GM23338 (cell line): Measurements from ENCODE around the gene UBAC1. TPM values are rescaled to one million over a fixed set of nuclear protein-coding genes. Genes with fewer than 3 reads are reported as not detected.

ENCODE experiments used
- ATAC-seq: fragments of 200-7000 bp; cut with Tn5 transposase; 3 replicates; pipeline ENCODE4 v1.9.1; 2020
- DNase-seq: peaks from one replicate; pipeline ENCODE4 v3.0.0-alpha.2; 2015; ENCODE audit warnings: low spot score
- H2AFZ ChIP-seq: fragments of 200-600 bp; sonication (generic); 2 replicates; pipeline ENCODE4 v1.8.0; 2016; ENCODE audit warnings: antibody characterized with exemption, mild to moderate bottlenecking, moderate library complexity
- H3F3A ChIP-seq: fragments of 200-600 bp; sonication (generic); replicated peaks from 2 replicates; pipeline ENCODE4 v1.8.0; 2017; ENCODE audit warnings: antibody characterized with exemption, mixed run types, low read depth
- H3K27ac ChIP-seq: fragments of 200-600 bp; sonication (generic); 2 replicates; pipeline ENCODE4 v1.6.1; 2016; ENCODE audit warnings: low read depth
- H3K27me3 ChIP-seq: fragments of 200-600 bp; sonication (generic); 2 replicates; pipeline ENCODE4 v1.8.0; 2016; ENCODE audit warnings: mild to moderate bottlenecking, mixed run types, moderate library complexity; ENCODE audit not compliant: insufficient read depth
- H3K36me3 ChIP-seq: fragments of 200-600 bp; sonication (generic); 2 replicates; pipeline ENCODE4 v1.8.0; 2016; ENCODE audit warnings: mild to moderate bottlenecking; ENCODE audit not compliant: insufficient read depth
- H3K4me1 ChIP-seq: fragments of 200-600 bp; sonication (generic); 2 replicates; pipeline ENCODE4 v1.8.0; 2016; ENCODE audit warnings: mild to moderate bottlenecking, moderate library complexity; ENCODE audit not compliant: insufficient read depth
- H3K4me2 ChIP-seq: fragments of 200-600 bp; sonication (generic); 2 replicates; pipeline ENCODE4 v1.7.1; 2017; ENCODE audit warnings: mixed run types
- H3K4me3 ChIP-seq: fragments of 200-600 bp; sonication (generic); 2 replicates; pipeline ENCODE4 v1.6.1; 2016; ENCODE audit warnings: mixed run types
- H3K79me2 ChIP-seq: fragments of 200-600 bp; sonication (generic); replicated peaks from 2 replicates; pipeline ENCODE4 v1.8.0; 2017; ENCODE audit warnings: mild to moderate bottlenecking; ENCODE audit not compliant: insufficient read depth
- H3K9me2 ChIP-seq: fragments of 200-600 bp; sonication (generic); 2 replicates; pipeline ENCODE4 v1.8.0; 2017; ENCODE audit not compliant: insufficient read depth
- H4K20me1 ChIP-seq: fragments of 200-600 bp; sonication (generic); replicated peaks from 2 replicates; pipeline ENCODE4 v1.8.0; 2017; ENCODE audit warnings: mild to moderate bottlenecking; ENCODE audit not compliant: insufficient read depth
- H3K27ac Mint-ChIP-seq: 2 replicates; pipeline ENCODE4 v1.8.0; 2020; ENCODE audit warnings: inconsistent platforms, mild to moderate bottlenecking, moderate library complexity, mixed read lengths
- H3K27me3 Mint-ChIP-seq: 3 replicates; pipeline ENCODE4 v1.8.0; 2022; ENCODE audit warnings: low read depth, mild to moderate bottlenecking, moderate library complexity, mixed read lengths, inconsistent platforms; ENCODE audit not compliant: insufficient read depth, poor library complexity
- H3K36me3 Mint-ChIP-seq: 3 replicates; pipeline ENCODE4 v1.8.0; 2021; ENCODE audit warnings: low read depth, mild to moderate bottlenecking, inconsistent platforms, moderate library complexity, mixed read lengths
- H3K4me1 Mint-ChIP-seq: 3 replicates; pipeline ENCODE4 v1.8.0; 2020; ENCODE audit warnings: mild to moderate bottlenecking, inconsistent platforms, mixed read lengths
- H3K4me3 Mint-ChIP-seq: 3 replicates; pipeline ENCODE4 v1.8.0; 2021; ENCODE audit warnings: moderate library complexity, mild to moderate bottlenecking, inconsistent platforms, mixed read lengths
- H3K9me3 Mint-ChIP-seq: 3 replicates; pipeline ENCODE4 v1.8.0; 2020; ENCODE audit warnings: moderate library complexity, mild to moderate bottlenecking, inconsistent platforms, mixed read lengths
- CREB1 ChIP-seq: fragments of 250-450 bp; sonication (Bioruptor Pico); IDR thresholded peaks from 2 replicates; pipeline ENCODE4 v1.5.0; 2020; ENCODE audit warnings: low read depth, mild to moderate bottlenecking, moderate library complexity
- EZH2 ChIP-seq: fragments of 200-600 bp; sonication (generic); IDR thresholded peaks from one replicate; pipeline ENCODE4 v1.8.0; 2017; ENCODE audit warnings: antibody characterized with exemption, mild to moderate bottlenecking, low read depth; ENCODE audit not compliant: unreplicated experiment
- EZH2phosphoT487 ChIP-seq: fragments of 200-600 bp; sonication (generic); IDR thresholded peaks from one replicate; pipeline ENCODE4 v1.8.1; 2018; ENCODE audit warnings: antibody characterized with exemption; ENCODE audit not compliant: unreplicated experiment
- JUNB ChIP-seq: IDR thresholded peaks from one replicate; pipeline ENCODE4 v1.6.1; 2016; ENCODE audit warnings: antibody characterized with exemption; ENCODE audit not compliant: unreplicated experiment
- NANOG ChIP-seq: IDR thresholded peaks from 2 replicates; pipeline ENCODE4 v1.6.1; 2016; ENCODE audit warnings: antibody characterized with exemption, borderline replicate concordance
- POLR2AphosphoS5 ChIP-seq: IDR thresholded peaks from 2 replicates; pipeline ENCODE4 v1.6.1; 2016; ENCODE audit warnings: antibody characterized with exemption, low read depth
- STAT1 ChIP-seq: IDR thresholded peaks from one replicate; pipeline ENCODE4 v1.6.1; 2016; ENCODE audit warnings: antibody characterized with exemption; ENCODE audit not compliant: unreplicated experiment
- ZNF114 ChIP-seq: fragments of 250-450 bp; sonication (Bioruptor Pico); IDR thresholded peaks from 2 replicates; pipeline ENCODE4 v1.5.0; 2020; ENCODE audit warnings: mild to moderate bottlenecking, moderate library complexity
- ZNF331 ChIP-seq: fragments of 250-450 bp; sonication (Bioruptor Pico); IDR thresholded peaks from 2 replicates; pipeline ENCODE4 v1.5.0; 2020; ENCODE audit warnings: low read depth, mild to moderate bottlenecking, moderate library complexity
- polyA plus RNA-seq: library from polyadenylated mRNA; unstranded; fragments of >200 nt; fragmentation: Nextera tagmentation; extraction: Ambion mirVana; gene quantifications from 2 replicates; pipeline ENCODE4 v1.2.1, GENCODE V29; 2016
- total RNA-seq: library from RNA; depleted of rRNA; stranded (reverse); fragments of >200 nt; shearing (Covaris generic); gene quantifications from 2 replicates; pipeline ENCODE4 v1.2.3, GENCODE V29; 2014
- TF ChIP-seq, protein P1 (sequence below): IDR thresholded peaks from 2 replicates; pipeline ENCODE4 v1.6.1; 2016; ENCODE audit warnings: antibody characterized with exemption
- TF ChIP-seq, protein P2 (sequence below): IDR thresholded peaks from one replicate; pipeline ENCODE4 v1.6.1; 2018; ENCODE audit warnings: antibody characterized with exemption; ENCODE audit not compliant: unreplicated experiment
- TF ChIP-seq, protein P3 (sequence below): fragments of 250-450 bp; sonication (Bioruptor Pico); IDR thresholded peaks from 2 replicates; pipeline ENCODE4 v1.5.0; 2020; ENCODE audit warnings: mild to moderate bottlenecking, moderate library complexity
- TF ChIP-seq, protein P4 (sequence below), 2 experiments: fragments of 200-600 bp in 1 of 2; sonication (generic) in 1 of 2; conservative IDR thresholded peaks; 2 replicates each; pipeline versions ENCODE4 v1.5.1 to v1.6.1; 2016 to 2017; ENCODE audit warnings: antibody characterized with exemption in 2 of 2, low read depth in 2 of 2, mild to moderate bottlenecking in 2 of 2, moderate library complexity in 1 of 2

Gene UBAC1
- total and polyA plus RNA-seq, 2 experiments from 2014 or later: 63.2 to 86.6 TPM

DNA sequence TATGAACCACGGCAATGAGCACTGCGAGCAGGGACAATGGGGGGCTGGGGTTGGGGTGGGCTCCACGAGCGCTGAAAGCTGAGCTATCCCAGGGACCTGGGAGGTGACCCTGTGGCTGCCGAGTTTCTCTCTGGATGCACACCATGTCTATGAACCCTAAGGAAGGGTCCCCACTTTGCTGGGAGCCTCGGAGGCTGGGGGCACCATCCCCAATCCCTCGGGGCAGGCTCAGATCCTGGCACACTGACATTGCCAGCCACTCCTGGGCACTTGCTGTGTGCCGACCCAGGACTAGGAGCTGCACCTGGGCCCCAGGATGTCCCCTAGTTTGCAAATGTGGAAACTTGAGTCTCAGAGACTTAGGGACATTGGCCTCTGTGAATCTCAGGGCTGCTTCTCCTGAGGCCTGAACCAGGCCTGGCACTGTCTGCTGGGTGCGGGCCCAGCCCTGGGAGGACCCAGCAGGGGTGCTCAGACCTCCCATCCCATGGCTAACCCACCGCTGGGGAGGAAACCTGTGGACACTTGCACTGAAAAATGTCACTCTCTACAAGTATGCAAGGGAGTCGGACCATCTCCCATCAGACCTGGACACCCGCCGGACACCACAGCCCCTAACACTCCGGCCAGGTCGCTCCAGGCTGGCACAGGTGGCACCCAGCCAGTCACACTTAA is 40.8 kb downstream of the UBAC1 start:
- no peak for ATAC-seq

More for the DNA sequence above, 40.8 kb downstream of the UBAC1 start:
- H3K4me1 ChIP-seq: no peaks in the 10 kb centered on the region
- H3F3A ChIP-seq: 0 out of 2 replicates have a peak, but pooled peaks cover 2% of the 10 kb centered on the region
- DNase-seq: no peak
- 0 out of 2 replicates have a peak, but pooled peaks cover 6% of the 10 kb centered on the region for H3K27me3 ChIP-seq
- no peak for TF ChIP-seq ZNF114 (CRISPR knock-in tag)
- TF ChIP-seq, protein P1, sequence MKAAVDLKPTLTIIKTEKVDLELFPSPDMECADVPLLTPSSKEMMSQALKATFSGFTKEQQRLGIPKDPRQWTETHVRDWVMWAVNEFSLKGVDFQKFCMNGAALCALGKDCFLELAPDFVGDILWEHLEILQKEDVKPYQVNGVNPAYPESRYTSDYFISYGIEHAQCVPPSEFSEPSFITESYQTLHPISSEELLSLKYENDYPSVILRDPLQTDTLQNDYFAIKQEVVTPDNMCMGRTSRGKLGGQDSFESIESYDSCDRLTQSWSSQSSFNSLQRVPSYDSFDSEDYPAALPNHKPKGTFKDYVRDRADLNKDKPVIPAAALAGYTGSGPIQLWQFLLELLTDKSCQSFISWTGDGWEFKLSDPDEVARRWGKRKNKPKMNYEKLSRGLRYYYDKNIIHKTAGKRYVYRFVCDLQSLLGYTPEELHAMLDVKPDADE: no peak
- TF ChIP-seq EZH2: no peak
- TF ChIP-seq, protein P2, sequence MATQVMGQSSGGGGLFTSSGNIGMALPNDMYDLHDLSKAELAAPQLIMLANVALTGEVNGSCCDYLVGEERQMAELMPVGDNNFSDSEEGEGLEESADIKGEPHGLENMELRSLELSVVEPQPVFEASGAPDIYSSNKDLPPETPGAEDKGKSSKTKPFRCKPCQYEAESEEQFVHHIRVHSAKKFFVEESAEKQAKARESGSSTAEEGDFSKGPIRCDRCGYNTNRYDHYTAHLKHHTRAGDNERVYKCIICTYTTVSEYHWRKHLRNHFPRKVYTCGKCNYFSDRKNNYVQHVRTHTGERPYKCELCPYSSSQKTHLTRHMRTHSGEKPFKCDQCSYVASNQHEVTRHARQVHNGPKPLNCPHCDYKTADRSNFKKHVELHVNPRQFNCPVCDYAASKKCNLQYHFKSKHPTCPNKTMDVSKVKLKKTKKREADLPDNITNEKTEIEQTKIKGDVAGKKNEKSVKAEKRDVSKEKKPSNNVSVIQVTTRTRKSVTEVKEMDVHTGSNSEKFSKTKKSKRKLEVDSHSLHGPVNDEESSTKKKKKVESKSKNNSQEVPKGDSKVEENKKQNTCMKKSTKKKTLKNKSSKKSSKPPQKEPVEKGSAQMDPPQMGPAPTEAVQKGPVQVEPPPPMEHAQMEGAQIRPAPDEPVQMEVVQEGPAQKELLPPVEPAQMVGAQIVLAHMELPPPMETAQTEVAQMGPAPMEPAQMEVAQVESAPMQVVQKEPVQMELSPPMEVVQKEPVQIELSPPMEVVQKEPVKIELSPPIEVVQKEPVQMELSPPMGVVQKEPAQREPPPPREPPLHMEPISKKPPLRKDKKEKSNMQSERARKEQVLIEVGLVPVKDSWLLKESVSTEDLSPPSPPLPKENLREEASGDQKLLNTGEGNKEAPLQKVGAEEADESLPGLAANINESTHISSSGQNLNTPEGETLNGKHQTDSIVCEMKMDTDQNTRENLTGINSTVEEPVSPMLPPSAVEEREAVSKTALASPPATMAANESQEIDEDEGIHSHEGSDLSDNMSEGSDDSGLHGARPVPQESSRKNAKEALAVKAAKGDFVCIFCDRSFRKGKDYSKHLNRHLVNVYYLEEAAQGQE: no peak
- TF ChIP-seq CREB1 (CRISPR knock-in tag): no peak
- TF ChIP-seq NANOG: no peak
- TF ChIP-seq STAT1: no peak
- TF ChIP-seq, protein P3, sequence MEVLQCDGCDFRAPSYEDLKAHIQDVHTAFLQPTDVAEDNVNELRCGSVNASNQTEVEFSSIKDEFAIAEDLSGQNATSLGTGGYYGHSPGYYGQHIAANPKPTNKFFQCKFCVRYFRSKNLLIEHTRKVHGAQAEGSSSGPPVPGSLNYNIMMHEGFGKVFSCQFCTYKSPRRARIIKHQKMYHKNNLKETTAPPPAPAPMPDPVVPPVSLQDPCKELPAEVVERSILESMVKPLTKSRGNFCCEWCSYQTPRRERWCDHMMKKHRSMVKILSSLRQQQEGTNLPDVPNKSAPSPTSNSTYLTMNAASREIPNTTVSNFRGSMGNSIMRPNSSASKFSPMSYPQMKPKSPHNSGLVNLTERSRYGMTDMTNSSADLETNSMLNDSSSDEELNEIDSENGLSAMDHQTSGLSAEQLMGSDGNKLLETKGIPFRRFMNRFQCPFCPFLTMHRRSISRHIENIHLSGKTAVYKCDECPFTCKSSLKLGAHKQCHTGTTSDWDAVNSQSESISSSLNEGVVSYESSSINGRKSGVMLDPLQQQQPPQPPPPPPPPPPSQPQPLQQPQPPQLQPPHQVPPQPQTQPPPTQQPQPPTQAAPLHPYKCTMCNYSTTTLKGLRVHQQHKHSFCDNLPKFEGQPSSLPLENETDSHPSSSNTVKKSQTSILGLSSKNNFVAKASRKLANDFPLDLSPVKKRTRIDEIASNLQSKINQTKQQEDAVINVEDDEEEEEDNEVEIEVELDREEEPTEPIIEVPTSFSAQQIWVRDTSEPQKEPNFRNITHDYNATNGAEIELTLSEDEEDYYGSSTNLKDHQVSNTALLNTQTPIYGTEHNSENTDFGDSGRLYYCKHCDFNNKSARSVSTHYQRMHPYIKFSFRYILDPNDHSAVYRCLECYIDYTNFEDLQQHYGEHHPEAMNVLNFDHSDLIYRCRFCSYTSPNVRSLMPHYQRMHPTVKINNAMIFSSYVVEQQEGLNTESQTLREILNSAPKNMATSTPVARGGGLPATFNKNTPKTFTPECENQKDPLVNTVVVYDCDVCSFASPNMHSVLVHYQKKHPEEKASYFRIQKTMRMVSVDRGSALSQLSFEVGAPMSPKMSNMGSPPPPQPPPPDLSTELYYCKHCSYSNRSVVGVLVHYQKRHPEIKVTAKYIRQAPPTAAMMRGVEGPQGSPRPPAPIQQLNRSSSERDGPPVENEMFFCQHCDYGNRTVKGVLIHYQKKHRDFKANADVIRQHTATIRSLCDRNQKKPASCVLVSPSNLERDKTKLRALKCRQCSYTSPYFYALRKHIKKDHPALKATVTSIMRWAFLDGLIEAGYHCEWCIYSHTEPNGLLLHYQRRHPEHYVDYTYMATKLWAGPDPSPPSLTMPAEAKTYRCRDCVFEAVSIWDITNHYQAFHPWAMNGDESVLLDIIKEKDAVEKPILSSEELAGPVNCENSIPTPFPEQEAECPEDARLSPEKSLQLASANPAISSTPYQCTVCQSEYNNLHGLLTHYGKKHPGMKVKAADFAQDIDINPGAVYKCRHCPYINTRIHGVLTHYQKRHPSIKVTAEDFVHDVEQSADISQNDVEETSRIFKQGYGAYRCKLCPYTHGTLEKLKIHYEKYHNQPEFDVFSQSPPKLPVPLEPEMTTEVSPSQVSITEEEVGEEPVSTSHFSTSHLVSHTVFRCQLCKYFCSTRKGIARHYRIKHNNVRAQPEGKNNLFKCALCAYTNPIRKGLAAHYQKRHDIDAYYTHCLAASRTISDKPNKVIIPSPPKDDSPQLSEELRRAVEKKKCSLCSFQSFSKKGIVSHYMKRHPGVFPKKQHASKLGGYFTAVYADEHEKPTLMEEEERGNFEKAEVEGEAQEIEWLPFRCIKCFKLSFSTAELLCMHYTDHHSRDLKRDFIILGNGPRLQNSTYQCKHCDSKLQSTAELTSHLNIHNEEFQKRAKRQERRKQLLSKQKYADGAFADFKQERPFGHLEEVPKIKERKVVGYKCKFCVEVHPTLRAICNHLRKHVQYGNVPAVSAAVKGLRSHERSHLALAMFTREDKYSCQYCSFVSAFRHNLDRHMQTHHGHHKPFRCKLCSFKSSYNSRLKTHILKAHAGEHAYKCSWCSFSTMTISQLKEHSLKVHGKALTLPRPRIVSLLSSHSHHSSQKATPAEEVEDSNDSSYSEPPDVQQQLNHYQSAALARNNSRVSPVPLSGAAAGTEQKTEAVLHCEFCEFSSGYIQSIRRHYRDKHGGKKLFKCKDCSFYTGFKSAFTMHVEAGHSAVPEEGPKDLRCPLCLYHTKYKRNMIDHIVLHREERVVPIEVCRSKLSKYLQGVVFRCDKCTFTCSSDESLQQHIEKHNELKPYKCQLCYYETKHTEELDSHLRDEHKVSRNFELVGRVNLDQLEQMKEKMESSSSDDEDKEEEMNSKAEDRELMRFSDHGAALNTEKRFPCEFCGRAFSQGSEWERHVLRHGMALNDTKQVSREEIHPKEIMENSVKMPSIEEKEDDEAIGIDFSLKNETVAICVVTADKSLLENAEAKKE (CRISPR knock-in tag): no peak
- TF ChIP-seq ZNF331: no peak
- no peak for TF ChIP-seq JUNB
- TF ChIP-seq POLR2AphosphoS5: no peak
- TF ChIP-seq, protein P4, sequence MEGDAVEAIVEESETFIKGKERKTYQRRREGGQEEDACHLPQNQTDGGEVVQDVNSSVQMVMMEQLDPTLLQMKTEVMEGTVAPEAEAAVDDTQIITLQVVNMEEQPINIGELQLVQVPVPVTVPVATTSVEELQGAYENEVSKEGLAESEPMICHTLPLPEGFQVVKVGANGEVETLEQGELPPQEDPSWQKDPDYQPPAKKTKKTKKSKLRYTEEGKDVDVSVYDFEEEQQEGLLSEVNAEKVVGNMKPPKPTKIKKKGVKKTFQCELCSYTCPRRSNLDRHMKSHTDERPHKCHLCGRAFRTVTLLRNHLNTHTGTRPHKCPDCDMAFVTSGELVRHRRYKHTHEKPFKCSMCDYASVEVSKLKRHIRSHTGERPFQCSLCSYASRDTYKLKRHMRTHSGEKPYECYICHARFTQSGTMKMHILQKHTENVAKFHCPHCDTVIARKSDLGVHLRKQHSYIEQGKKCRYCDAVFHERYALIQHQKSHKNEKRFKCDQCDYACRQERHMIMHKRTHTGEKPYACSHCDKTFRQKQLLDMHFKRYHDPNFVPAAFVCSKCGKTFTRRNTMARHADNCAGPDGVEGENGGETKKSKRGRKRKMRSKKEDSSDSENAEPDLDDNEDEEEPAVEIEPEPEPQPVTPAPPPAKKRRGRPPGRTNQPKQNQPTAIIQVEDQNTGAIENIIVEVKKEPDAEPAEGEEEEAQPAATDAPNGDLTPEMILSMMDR (conservative IDR thresholded peaks at IDR 0.05; ENCODE audit: low read depth in 2 of 2): no peak
- no peak for TF ChIP-seq EZH2phosphoT487
- Mint-ChIP-seq H3K9me3 (peaks cover 48% of the 10 kb centered on the region), H3K27ac (no peak overlapping the region), H3K4me3 (no peak overlapping the region), H3K27me3 (peaks cover 25% of the 10 kb centered on the region), H3K4me1 (peaks cover 5% of the 10 kb centered on the region; the same call in 1 of the 3 replicates), H3K36me3 (peaks cover 54% of the 10 kb centered on the region)
- H2AFZ ChIP-seq: no peak overlapping the region
- H3K79me2 ChIP-seq: no peaks in the 10 kb centered on the region
- no peaks in the 10 kb centered on the region for H4K20me1 ChIP-seq
- no peak overlapping the region for H3K4me3 ChIP-seq
- peaks cover 21% of the 10 kb centered on the region for H3K36me3 ChIP-seq
- H3K27ac ChIP-seq: no peak overlapping the region
- no peaks in the 10 kb centered on the region for H3K9me2 ChIP-seq
- no peak overlapping the region for H3K4me2 ChIP-seq
